ENCODE measurements around the gene BRWD1.

The BRWD1 gene

DNA sequence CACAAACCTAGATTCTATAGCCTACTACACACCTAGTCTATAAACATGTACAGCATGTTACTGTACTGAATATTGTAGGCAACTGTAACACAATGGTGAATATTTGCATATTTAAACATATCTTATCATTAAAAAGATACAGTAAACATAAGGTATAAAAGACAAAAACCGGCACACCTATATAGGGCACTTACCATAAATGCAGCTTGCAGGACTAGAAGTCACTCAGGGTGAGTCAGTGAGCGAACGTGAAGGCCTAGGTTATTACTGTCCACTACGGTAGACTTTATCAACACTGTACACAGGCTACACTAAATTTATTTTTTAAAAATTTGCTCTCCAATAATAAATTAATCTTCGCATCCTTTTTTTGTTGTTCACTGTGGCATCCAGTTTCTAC lies 143.5 kb downstream of the BRWD1 start:
- TF ChIP-seq ISL1 (CRISPR knock-in tag; IDR thresholded peaks at IDR 0.05) (no peak), ZFP30 (CRISPR knock-in tag; IDR thresholded peaks at IDR 0.05) (no peak), ZNF8 (CRISPR knock-in tag; IDR thresholded peaks at IDR 0.05) (no peak), CSDC2 (CRISPR knock-in tag; IDR thresholded peaks at IDR 0.05) (no peak), BACH2 (CRISPR knock-in tag; IDR thresholded peaks at IDR 0.05; ENCODE audit: borderline replicate concordance) (no peak), ARNTL (CRISPR knock-in tag; IDR thresholded peaks at IDR 0.05; ENCODE audit: borderline replicate concordance, low read depth) (no peak), PPARA (CRISPR knock-in tag; IDR thresholded peaks at IDR 0.05; ENCODE audit: borderline replicate concordance) (no peak)
- TF ChIP-seq, protein P1, sequence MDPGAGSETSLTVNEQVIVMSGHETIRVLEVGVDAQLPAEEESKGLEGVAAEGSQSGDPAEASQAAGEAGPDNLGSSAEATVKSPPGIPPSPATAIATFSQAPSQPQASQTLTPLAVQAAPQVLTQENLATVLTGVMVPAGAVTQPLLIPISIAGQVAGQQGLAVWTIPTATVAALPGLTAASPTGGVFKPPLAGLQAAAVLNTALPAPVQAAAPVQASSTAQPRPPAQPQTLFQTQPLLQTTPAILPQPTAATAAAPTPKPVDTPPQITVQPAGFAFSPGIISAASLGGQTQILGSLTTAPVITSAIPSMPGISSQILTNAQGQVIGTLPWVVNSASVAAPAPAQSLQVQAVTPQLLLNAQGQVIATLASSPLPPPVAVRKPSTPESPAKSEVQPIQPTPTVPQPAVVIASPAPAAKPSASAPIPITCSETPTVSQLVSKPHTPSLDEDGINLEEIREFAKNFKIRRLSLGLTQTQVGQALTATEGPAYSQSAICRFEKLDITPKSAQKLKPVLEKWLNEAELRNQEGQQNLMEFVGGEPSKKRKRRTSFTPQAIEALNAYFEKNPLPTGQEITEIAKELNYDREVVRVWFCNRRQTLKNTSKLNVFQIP (CRISPR knock-in tag; IDR thresholded peaks at IDR 0.05; ENCODE audit: borderline replicate concordance, low read depth) = no peak
- TF ChIP-seq, protein P2, sequence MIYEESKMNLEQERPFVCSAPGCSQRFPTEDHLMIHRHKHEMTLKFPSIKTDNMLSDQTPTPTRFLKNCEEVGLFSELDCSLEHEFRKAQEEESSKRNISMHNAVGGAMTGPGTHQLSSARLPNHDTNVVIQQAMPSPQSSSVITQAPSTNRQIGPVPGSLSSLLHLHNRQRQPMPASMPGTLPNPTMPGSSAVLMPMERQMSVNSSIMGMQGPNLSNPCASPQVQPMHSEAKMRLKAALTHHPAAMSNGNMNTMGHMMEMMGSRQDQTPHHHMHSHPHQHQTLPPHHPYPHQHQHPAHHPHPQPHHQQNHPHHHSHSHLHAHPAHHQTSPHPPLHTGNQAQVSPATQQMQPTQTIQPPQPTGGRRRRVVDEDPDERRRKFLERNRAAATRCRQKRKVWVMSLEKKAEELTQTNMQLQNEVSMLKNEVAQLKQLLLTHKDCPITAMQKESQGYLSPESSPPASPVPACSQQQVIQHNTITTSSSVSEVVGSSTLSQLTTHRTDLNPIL (CRISPR knock-in tag; IDR thresholded peaks at IDR 0.05; ENCODE audit: low read depth) = no peak
- ATAC-seq = no peak

DNA sequence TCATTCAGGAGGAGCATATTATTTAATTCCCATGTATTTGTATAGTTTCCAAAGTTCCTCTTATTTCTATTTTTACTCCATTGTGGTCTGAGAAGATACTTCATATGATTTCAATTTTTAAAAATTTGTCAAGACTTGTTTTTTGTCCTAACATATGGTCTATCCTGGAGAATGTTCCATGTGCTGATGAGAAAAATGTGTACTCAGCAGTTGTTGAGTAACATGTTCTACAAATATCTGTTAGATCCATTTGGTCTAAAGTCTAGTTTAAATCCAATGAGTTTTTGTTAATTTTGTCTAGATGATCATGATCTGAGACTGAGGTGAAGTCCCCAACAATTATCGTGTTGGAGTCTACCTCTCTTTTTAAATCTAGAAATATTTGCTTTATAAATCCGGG lies 144.6 kb downstream of the BRWD1 start:
- no peak for ATAC-seq
- TF ChIP-seq PPARA (CRISPR knock-in tag; IDR thresholded peaks at IDR 0.05; ENCODE audit: borderline replicate concordance) (no peak), SNAI2 (CRISPR knock-in tag; IDR thresholded peaks at IDR 0.05) (no peak), ZC3H10 (CRISPR knock-in tag; IDR thresholded peaks at IDR 0.05) (no peak)

DNA sequence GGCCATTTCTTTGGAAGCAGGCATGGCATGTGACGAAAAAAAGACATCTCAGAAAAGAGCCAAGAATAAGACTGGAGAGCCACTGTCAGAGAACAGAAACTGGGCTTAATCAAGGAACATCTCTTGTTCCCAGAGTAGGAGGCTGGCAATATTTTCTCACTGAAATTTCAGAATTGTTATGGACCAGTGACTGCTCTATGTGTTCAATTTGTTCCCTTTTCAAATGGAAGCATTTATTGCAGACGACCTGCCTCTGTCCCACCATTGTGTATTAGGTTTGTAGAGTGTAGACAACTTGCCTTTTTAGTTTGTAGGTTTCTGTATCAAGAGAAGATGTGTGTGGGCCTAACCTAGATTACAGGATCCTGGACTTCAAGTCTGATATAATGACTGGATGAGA lies 148.9 kb downstream of the BRWD1 start:
- ATAC-seq = no peak
- TF ChIP-seq, protein P1 (CRISPR knock-in tag; IDR thresholded peaks at IDR 0.05; ENCODE audit: borderline replicate concordance, low read depth) = no peak
- no peak for TF ChIP-seq PPARA (CRISPR knock-in tag; IDR thresholded peaks at IDR 0.05; ENCODE audit: borderline replicate concordance)
- no peak for TF ChIP-seq ZNF70 (CRISPR knock-in tag; IDR thresholded peaks at IDR 0.05)

DNA sequence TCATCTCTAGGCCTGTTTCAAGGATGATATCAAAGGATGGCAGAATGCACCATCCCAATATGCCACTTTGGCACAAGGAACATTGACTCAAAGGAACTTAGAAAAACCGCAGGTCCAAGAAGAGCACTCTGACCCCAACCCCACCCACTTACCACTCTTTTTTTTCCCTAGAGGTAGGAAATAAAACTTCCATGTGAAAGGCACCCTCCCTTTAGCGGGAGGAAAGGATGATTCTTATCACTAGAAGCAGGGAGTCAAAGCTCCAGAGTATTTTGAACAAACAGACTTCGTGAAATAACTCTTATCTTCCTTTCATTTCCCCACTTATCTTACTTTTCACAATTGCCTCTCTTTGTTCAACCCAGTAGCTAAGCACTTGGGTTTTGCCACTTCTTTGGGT lies 152.4 kb downstream of the BRWD1 start:
- no peak for ATAC-seq
- TF ChIP-seq ZNF565 (CRISPR knock-in tag; conservative IDR thresholded peaks at IDR 0.05; ENCODE audit: low read depth) (no peak), CSDC2 (CRISPR knock-in tag; IDR thresholded peaks at IDR 0.05) (no peak), ZFP3 (CRISPR knock-in tag; IDR thresholded peaks at IDR 0.05) (no peak), ARNTL (CRISPR knock-in tag; IDR thresholded peaks at IDR 0.05; ENCODE audit: borderline replicate concordance, low read depth) (no peak), ESRRG (CRISPR knock-in tag; IDR thresholded peaks at IDR 0.05) (no peak), ZNF70 (CRISPR knock-in tag; IDR thresholded peaks at IDR 0.05) (no peak), ZNF8 (CRISPR knock-in tag; IDR thresholded peaks at IDR 0.05) (no peak), PPARA (CRISPR knock-in tag; IDR thresholded peaks at IDR 0.05; ENCODE audit: borderline replicate concordance) (no peak), TOX (CRISPR knock-in tag; IDR thresholded peaks at IDR 0.05; ENCODE audit: borderline replicate concordance) (no peak), BACH2 (CRISPR knock-in tag; IDR thresholded peaks at IDR 0.05; ENCODE audit: borderline replicate concordance) (no peak), OSR1 (CRISPR knock-in tag; IDR thresholded peaks at IDR 0.05) (no peak), ISL1 (CRISPR knock-in tag; IDR thresholded peaks at IDR 0.05) (no peak), RARB (CRISPR knock-in tag; IDR thresholded peaks at IDR 0.05) (no peak), GLIS3 (CRISPR knock-in tag; IDR thresholded peaks at IDR 0.05) (no peak), ZFP30 (CRISPR knock-in tag; IDR thresholded peaks at IDR 0.05) (no peak)
- TF ChIP-seq, protein P1 (CRISPR knock-in tag; IDR thresholded peaks at IDR 0.05; ENCODE audit: borderline replicate concordance, low read depth) = no peak
- TF ChIP-seq, protein P3, sequence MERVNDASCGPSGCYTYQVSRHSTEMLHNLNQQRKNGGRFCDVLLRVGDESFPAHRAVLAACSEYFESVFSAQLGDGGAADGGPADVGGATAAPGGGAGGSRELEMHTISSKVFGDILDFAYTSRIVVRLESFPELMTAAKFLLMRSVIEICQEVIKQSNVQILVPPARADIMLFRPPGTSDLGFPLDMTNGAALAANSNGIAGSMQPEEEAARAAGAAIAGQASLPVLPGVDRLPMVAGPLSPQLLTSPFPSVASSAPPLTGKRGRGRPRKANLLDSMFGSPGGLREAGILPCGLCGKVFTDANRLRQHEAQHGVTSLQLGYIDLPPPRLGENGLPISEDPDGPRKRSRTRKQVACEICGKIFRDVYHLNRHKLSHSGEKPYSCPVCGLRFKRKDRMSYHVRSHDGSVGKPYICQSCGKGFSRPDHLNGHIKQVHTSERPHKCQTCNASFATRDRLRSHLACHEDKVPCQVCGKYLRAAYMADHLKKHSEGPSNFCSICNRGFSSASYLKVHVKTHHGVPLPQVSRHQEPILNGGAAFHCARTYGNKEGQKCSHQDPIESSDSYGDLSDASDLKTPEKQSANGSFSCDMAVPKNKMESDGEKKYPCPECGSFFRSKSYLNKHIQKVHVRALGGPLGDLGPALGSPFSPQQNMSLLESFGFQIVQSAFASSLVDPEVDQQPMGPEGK (CRISPR knock-in tag; IDR thresholded peaks at IDR 0.05; ENCODE audit: borderline replicate concordance) = no peak
- TF ChIP-seq, protein P4, sequence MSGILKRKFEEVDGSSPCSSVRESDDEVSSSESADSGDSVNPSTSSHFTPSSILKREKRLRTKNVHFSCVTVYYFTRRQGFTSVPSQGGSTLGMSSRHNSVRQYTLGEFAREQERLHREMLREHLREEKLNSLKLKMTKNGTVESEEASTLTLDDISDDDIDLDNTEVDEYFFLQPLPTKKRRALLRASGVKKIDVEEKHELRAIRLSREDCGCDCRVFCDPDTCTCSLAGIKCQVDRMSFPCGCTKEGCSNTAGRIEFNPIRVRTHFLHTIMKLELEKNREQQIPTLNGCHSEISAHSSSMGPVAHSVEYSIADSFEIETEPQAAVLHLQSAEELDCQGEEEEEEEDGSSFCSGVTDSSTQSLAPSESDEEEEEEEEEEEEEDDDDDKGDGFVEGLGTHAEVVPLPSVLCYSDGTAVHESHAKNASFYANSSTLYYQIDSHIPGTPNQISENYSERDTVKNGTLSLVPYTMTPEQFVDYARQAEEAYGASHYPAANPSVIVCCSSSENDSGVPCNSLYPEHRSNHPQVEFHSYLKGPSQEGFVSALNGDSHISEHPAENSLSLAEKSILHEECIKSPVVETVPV (CRISPR knock-in tag; IDR thresholded peaks at IDR 0.05) = no peak
- TF ChIP-seq, protein P2 (CRISPR knock-in tag; IDR thresholded peaks at IDR 0.05; ENCODE audit: low read depth) = no peak

All from SK-N-SH treated with all-trans-retinoic acid at 6 μM for 48 hours (cell line).